Skeletal muscle satellite cell (primary cell): ENCODE results near the gene SMC6.

Source experiments
- H3K27me3 ChIP-seq: 2 replicates; pipeline ENCODE4 v1.7.0; 2013; ENCODE audit warnings: low read length; ENCODE audit not compliant: control insufficient read depth, insufficient read depth
- H3K36me3 ChIP-seq: 2 replicates; pipeline ENCODE4 v1.7.0; 2013; ENCODE audit warnings: mild to moderate bottlenecking, control low read depth, low read length; ENCODE audit not compliant: insufficient read depth
- H3K4me1 ChIP-seq: 2 replicates; pipeline ENCODE4 v1.7.0; 2013; ENCODE audit warnings: low read length; ENCODE audit not compliant: control insufficient read depth, insufficient read depth
- H3K4me2 ChIP-seq: 2 replicates; pipeline ENCODE4 v1.7.0; 2013; ENCODE audit warnings: mild to moderate bottlenecking, low read length
- H3K4me3 ChIP-seq: 2 replicates; pipeline ENCODE4 v1.7.0; 2013; ENCODE audit warnings: low read length
- H3K9ac ChIP-seq: 2 replicates; pipeline ENCODE4 v1.7.0; 2013; ENCODE audit warnings: mild to moderate bottlenecking, low read depth, low read length, moderate library complexity
- H3K9me3 ChIP-seq: replicated peaks from 2 replicates; pipeline ENCODE4 v1.7.0; 2013; ENCODE audit warnings: mild to moderate bottlenecking, control low read depth, low read length

Gene SMC6

GRCh38 chr2:17620841-17621240, 132.8 kb downstream of the SMC6 start:
- Histone ChIP-seq H3K27me3 (no peaks in the 10 kb centered on the region), H3K4me1 (peaks cover 27% of the 10 kb centered on the region), H3K9ac (no peak overlapping the region), H3K4me2 (peak overlapping the region; percentile 39), H3K36me3 (no peaks in the 10 kb centered on the region), H3K4me3 (no peak overlapping the region), H3K9me3 (no peaks in the 10 kb centered on the region)

- Histone ChIP-seq H3K4me2 (peak overlapping the region; percentile 39), H3K9ac (no peak overlapping the region), H3K9me3 (no peaks in the 10 kb centered on the region), H3K4me1 (peaks cover 33% of the 10 kb centered on the region), H3K4me3 (no peak overlapping the region), H3K36me3 (no peaks in the 10 kb centered on the region), H3K27me3 (no peaks in the 10 kb centered on the region)
Observed at GRCh38 chr2:17620280-17620679, 133.3 kb downstream of the SMC6 start.

- no peaks in the 10 kb centered on the region for H3K27me3 ChIP-seq
Observed at GRCh38 chr2:17617955-17618354, 135.7 kb downstream of the SMC6 start.

GRCh38 chr2:17617516-17617915, 136.1 kb downstream of the SMC6 start:
- H3K27me3 ChIP-seq, result no peaks in the 10 kb centered on the region
- no peak overlapping the region for H3K4me3 ChIP-seq
- H3K9ac ChIP-seq, result no peak overlapping the region
- no peak overlapping the region for H3K4me2 ChIP-seq
- H3K36me3 ChIP-seq, result no peaks in the 10 kb centered on the region
- no peaks in the 10 kb centered on the region for H3K9me3 ChIP-seq
- H3K4me1 ChIP-seq, result peaks cover 34% of the 10 kb centered on the region

More at GRCh38 chr2:17617955-17618354, 135.7 kb downstream of the SMC6 start:
- H3K36me3 ChIP-seq, result no peaks in the 10 kb centered on the region
- no peaks in the 10 kb centered on the region for H3K9me3 ChIP-seq
- H3K9ac ChIP-seq, result no peak overlapping the region
- no peak overlapping the region for H3K4me3 ChIP-seq
- H3K4me2 ChIP-seq, result no peak overlapping the region
- peaks cover 34% of the 10 kb centered on the region for H3K4me1 ChIP-seq

- Histone ChIP-seq H3K4me2 (no peak overlapping the region), H3K27me3 (no peaks in the 10 kb centered on the region), H3K36me3 (no peaks in the 10 kb centered on the region), H3K9me3 (no peaks in the 10 kb centered on the region), H3K4me3 (no peak overlapping the region), H3K9ac (no peak overlapping the region), H3K4me1 (peaks cover 30% of the 10 kb centered on the region)
Observed at GRCh38 chr2:17616405-17616804, 137.2 kb downstream of the SMC6 start.

- H3K4me1 ChIP-seq, result peaks cover 24% of the 10 kb centered on the region
- no peaks in the 10 kb centered on the region for H3K9me3 ChIP-seq
- H3K4me2 ChIP-seq, result peak overlapping the region; percentile 11
- H3K9ac ChIP-seq, result no peak overlapping the region
- H3K27me3 ChIP-seq, result no peaks in the 10 kb centered on the region
- no peak overlapping the region for H3K4me3 ChIP-seq
- no peaks in the 10 kb centered on the region for H3K36me3 ChIP-seq
Observed at GRCh38 chr2:17615728-17616351, 137.8 kb downstream of the SMC6 start.

- Histone ChIP-seq H3K36me3 (no peaks in the 10 kb centered on the region), H3K4me3 (no peak overlapping the region), H3K27me3 (no peaks in the 10 kb centered on the region), H3K4me1 (peaks cover 17% of the 10 kb centered on the region), H3K9me3 (no peaks in the 10 kb centered on the region), H3K9ac (no peak overlapping the region), H3K4me2 (peak overlapping the region; percentile 11)
Observed at GRCh38 chr2:17615147-17615546, 138.5 kb downstream of the SMC6 start.

- no peaks in the 10 kb centered on the region for H3K9me3 ChIP-seq
- H3K36me3 ChIP-seq, result no peaks in the 10 kb centered on the region
- no peak overlapping the region for H3K9ac ChIP-seq
- no peak overlapping the region for H3K4me3 ChIP-seq
- H3K4me2 ChIP-seq, result no peak overlapping the region
- peaks cover 14% of the 10 kb centered on the region for H3K4me1 ChIP-seq
- H3K27me3 ChIP-seq, result no peaks in the 10 kb centered on the region
Observed at GRCh38 chr2:17614174-17614930, 139.3 kb downstream of the SMC6 start.
